WTC11 (cell line): ENCODE data around the gene PTPRJ.

ENCODE experiments used
- CREM ChIP-seq: sonication (generic); formaldehyde crosslinking; IDR thresholded peaks from 2 replicates; pipeline ENCODE4 v1.8.1; 2022; ENCODE audit warnings: mild to moderate bottlenecking, missing genetic modification reagents, moderate library complexity
- NFYB ChIP-seq: sonication (generic); formaldehyde crosslinking; conservative IDR thresholded peaks from 2 replicates; pipeline ENCODE4 v1.8.0; 2022; ENCODE audit warnings: low read depth, missing genetic modification reagents
- NR1H2 ChIP-seq: sonication (generic); formaldehyde crosslinking; IDR thresholded peaks from 2 replicates; pipeline ENCODE4 v1.9.0; 2021; ENCODE audit warnings: mild to moderate bottlenecking, moderate library complexity, missing genetic modification reagents
- SP1 ChIP-seq: sonication (generic); formaldehyde crosslinking; conservative IDR thresholded peaks from 2 replicates; pipeline ENCODE4 v1.8.1; 2022; ENCODE audit warnings: missing genetic modification reagents
- ZBTB21 ChIP-seq: sonication (generic); formaldehyde crosslinking; IDR thresholded peaks from 2 replicates; pipeline ENCODE4 v1.8.1; 2023; ENCODE audit warnings: mild to moderate bottlenecking, missing genetic modification reagents, borderline replicate concordance
- TF ChIP-seq, protein P1 (sequence below): fragments of 200-600 bp; IDR thresholded peaks from 2 replicates; pipeline ENCODE4 v1.8.0; 2022; ENCODE audit warnings: antibody characterized with exemption
- TF ChIP-seq, protein P2 (sequence below): fragments of 250-450 bp; sonication (Bioruptor Pico); IDR thresholded peaks from 2 replicates; pipeline ENCODE4 v1.9.0; 2021; ENCODE audit warnings: mild to moderate bottlenecking, borderline replicate concordance
- TF ChIP-seq, protein P3 (sequence below): sonication (generic); formaldehyde crosslinking; IDR thresholded peaks from 2 replicates; pipeline ENCODE4 v1.8.1; 2023; ENCODE audit warnings: mild to moderate bottlenecking, missing genetic modification reagents, moderate library complexity
- TF ChIP-seq, protein P4 (sequence below): fragments of 250-450 bp; sonication (Bioruptor Pico); IDR thresholded peaks from 2 replicates; pipeline ENCODE4 v2.1.2; 2022; ENCODE audit warnings: mild to moderate bottlenecking, moderate library complexity
- TF ChIP-seq, protein P5 (sequence below): sonication (generic); formaldehyde crosslinking; IDR thresholded peaks from 2 replicates; pipeline ENCODE4 v1.8.0; 2022; ENCODE audit warnings: mild to moderate bottlenecking, missing genetic modification reagents
- TF ChIP-seq, protein P6 (sequence below): sonication (generic); formaldehyde crosslinking; IDR thresholded peaks from 2 replicates; pipeline ENCODE4 v1.8.0; 2022; ENCODE audit warnings: mild to moderate bottlenecking, missing genetic modification reagents
- TF ChIP-seq, protein P7 (sequence below): sonication (generic); formaldehyde crosslinking; IDR thresholded peaks from 2 replicates; pipeline ENCODE4 v1.8.1; 2023; ENCODE audit warnings: mild to moderate bottlenecking, missing genetic modification reagents, moderate library complexity

DNA sequence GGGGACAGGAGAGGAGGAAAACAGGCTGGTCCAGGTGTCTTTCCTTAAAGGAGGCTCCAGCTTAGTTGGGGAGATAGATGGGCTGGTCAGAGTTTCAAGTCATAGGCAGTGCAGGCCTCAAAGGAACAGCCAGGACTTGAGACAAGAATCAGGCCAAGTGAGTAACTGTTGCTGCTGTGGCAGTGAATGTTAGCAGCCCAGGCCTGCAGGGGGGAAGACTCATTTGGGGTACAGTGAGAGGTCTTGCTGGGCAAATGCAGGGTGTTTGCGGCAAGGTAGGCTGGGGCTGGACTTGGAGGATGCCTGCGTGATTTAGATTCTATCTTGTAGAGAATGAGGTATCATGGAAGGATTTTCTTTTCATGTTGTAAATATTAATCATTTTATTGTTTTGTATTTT, 24.1 kb downstream of the PTPRJ start:
- TF ChIP-seq, protein P1, sequence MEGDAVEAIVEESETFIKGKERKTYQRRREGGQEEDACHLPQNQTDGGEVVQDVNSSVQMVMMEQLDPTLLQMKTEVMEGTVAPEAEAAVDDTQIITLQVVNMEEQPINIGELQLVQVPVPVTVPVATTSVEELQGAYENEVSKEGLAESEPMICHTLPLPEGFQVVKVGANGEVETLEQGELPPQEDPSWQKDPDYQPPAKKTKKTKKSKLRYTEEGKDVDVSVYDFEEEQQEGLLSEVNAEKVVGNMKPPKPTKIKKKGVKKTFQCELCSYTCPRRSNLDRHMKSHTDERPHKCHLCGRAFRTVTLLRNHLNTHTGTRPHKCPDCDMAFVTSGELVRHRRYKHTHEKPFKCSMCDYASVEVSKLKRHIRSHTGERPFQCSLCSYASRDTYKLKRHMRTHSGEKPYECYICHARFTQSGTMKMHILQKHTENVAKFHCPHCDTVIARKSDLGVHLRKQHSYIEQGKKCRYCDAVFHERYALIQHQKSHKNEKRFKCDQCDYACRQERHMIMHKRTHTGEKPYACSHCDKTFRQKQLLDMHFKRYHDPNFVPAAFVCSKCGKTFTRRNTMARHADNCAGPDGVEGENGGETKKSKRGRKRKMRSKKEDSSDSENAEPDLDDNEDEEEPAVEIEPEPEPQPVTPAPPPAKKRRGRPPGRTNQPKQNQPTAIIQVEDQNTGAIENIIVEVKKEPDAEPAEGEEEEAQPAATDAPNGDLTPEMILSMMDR, result no peak
- no peak for TF ChIP-seq ZBTB21 (CRISPR knock-in tag)
- TF ChIP-seq, protein P2, sequence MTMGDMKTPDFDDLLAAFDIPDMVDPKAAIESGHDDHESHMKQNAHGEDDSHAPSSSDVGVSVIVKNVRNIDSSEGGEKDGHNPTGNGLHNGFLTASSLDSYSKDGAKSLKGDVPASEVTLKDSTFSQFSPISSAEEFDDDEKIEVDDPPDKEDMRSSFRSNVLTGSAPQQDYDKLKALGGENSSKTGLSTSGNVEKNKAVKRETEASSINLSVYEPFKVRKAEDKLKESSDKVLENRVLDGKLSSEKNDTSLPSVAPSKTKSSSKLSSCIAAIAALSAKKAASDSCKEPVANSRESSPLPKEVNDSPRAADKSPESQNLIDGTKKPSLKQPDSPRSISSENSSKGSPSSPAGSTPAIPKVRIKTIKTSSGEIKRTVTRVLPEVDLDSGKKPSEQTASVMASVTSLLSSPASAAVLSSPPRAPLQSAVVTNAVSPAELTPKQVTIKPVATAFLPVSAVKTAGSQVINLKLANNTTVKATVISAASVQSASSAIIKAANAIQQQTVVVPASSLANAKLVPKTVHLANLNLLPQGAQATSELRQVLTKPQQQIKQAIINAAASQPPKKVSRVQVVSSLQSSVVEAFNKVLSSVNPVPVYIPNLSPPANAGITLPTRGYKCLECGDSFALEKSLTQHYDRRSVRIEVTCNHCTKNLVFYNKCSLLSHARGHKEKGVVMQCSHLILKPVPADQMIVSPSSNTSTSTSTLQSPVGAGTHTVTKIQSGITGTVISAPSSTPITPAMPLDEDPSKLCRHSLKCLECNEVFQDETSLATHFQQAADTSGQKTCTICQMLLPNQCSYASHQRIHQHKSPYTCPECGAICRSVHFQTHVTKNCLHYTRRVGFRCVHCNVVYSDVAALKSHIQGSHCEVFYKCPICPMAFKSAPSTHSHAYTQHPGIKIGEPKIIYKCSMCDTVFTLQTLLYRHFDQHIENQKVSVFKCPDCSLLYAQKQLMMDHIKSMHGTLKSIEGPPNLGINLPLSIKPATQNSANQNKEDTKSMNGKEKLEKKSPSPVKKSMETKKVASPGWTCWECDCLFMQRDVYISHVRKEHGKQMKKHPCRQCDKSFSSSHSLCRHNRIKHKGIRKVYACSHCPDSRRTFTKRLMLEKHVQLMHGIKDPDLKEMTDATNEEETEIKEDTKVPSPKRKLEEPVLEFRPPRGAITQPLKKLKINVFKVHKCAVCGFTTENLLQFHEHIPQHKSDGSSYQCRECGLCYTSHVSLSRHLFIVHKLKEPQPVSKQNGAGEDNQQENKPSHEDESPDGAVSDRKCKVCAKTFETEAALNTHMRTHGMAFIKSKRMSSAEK (CRISPR knock-in tag), result no peak
- no peak for TF ChIP-seq NR1H2 (CRISPR knock-in tag)
- TF ChIP-seq, protein P3, sequence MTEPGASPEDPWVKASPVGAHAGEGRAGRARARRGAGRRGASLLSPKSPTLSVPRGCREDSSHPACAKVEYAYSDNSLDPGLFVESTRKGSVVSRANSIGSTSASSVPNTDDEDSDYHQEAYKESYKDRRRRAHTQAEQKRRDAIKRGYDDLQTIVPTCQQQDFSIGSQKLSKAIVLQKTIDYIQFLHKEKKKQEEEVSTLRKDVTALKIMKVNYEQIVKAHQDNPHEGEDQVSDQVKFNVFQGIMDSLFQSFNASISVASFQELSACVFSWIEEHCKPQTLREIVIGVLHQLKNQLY, result no peak
- TF ChIP-seq, protein P4, sequence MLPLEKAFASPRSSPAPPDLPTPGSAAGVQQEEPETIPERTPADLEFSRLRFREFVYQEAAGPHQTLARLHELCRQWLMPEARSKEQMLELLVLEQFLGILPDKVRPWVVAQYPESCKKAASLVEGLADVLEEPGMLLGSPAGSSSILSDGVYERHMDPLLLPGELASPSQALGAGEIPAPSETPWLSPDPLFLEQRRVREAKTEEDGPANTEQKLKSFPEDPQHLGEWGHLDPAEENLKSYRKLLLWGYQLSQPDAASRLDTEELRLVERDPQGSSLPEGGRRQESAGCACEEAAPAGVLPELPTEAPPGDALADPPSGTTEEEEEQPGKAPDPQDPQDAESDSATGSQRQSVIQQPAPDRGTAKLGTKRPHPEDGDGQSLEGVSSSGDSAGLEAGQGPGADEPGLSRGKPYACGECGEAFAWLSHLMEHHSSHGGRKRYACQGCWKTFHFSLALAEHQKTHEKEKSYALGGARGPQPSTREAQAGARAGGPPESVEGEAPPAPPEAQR (CRISPR knock-in tag), result no peak
- TF ChIP-seq, protein P5, sequence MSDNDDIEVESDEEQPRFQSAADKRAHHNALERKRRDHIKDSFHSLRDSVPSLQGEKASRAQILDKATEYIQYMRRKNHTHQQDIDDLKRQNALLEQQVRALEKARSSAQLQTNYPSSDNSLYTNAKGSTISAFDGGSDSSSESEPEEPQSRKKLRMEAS (CRISPR knock-in tag), result no peak
- no peak for TF ChIP-seq CREM
- TF ChIP-seq, protein P6, sequence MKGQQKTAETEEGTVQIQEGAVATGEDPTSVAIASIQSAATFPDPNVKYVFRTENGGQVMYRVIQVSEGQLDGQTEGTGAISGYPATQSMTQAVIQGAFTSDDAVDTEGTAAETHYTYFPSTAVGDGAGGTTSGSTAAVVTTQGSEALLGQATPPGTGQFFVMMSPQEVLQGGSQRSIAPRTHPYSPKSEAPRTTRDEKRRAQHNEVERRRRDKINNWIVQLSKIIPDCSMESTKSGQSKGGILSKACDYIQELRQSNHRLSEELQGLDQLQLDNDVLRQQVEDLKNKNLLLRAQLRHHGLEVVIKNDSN (CRISPR knock-in tag), result no peak
- TF ChIP-seq, protein P7, sequence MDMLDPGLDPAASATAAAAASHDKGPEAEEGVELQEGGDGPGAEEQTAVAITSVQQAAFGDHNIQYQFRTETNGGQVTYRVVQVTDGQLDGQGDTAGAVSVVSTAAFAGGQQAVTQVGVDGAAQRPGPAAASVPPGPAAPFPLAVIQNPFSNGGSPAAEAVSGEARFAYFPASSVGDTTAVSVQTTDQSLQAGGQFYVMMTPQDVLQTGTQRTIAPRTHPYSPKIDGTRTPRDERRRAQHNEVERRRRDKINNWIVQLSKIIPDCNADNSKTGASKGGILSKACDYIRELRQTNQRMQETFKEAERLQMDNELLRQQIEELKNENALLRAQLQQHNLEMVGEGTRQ (CRISPR knock-in tag), result no peak
- TF ChIP-seq NFYB (CRISPR knock-in tag), result no peak
- no peak for TF ChIP-seq SP1 (CRISPR knock-in tag)
